Measurements from ENCODE around the gene OR56B1.
"Not testable (repeated sequence)": the region's sequence is repeated elsewhere in the genome, so short reads cannot be mapped to it uniquely, and the experiment has no call there.

Gene OR56B1, protein sequence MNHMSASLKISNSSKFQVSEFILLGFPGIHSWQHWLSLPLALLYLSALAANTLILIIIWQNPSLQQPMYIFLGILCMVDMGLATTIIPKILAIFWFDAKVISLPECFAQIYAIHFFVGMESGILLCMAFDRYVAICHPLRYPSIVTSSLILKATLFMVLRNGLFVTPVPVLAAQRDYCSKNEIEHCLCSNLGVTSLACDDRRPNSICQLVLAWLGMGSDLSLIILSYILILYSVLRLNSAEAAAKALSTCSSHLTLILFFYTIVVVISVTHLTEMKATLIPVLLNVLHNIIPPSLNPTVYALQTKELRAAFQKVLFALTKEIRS

DNA sequence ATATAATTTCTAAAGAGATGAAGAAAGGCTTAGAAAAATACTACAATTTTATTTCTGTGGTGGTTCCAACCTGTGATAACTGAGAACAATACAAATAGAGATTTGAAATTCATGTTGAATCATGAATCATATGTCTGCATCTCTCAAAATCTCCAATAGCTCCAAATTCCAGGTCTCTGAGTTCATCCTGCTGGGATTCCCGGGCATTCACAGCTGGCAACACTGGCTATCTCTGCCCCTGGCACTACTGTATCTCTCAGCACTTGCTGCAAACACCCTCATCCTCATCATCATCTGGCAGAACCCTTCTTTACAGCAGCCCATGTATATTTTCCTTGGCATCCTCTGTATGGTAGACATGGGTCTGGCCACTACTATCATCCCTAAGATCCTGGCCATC is at the start of gene OR56B1:
Gene OR56B1 (plus strand): TSS at position 53 of the 400 bp plus-strand sequence. CDS start 69 bp downstream, at position 122.
- Histone ChIP-seq H3K36me3 (ENCODE audit: control insufficient read depth in 2 of 2, insufficient read depth in 2 of 2, low read length in 2 of 2) (no peaks in the 10 kb centered on the region), H3K9ac (ENCODE audit: low read depth in 1 of 2, low read length in 2 of 2) (no peak within 1 kb of the TSS), H3K27ac (ENCODE audit: low read depth in 2 of 2, low read length in 2 of 2) (no peak within 1 kb of the TSS), H3K27me3 (ENCODE audit: control insufficient read depth in 2 of 2, insufficient read depth in 2 of 2, low read length in 2 of 2) (no peaks in the 10 kb centered on the region), H3K4me3 (ENCODE audit: low read length in 2 of 2) (no peak within 1 kb of the TSS), H3K9me3 (ENCODE audit: control insufficient read depth in 2 of 2, low read length in 2 of 2) (no peaks in the 10 kb centered on the region), H3K4me1 (ENCODE audit: control insufficient read depth in 2 of 2, insufficient read depth in 2 of 2, low read length in 2 of 2) (no peaks in the 10 kb centered on the region)

DNA sequence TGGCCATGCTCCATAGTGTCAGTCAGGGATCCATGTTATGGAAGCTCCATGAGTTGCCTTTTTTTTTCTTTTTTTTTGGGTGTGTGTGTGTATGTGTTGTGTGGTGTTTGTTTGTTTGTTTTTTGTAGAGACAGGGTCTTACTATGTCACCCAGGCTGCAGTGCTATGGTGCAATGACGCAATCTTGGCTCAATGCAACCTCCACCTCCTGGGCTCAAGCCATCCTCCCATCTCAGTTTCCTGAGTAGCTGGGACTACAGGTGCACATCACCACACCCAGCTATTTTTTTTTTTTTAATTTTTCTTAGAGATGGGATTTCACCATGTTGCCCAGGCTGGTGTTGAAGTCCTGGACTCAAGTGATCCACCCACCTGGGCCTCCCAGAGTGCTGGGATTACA is 47.8 kb upstream of the OR56B1 start:
- H3K4me1 ChIP-seq (ENCODE audit: control insufficient read depth in 2 of 2, insufficient read depth in 2 of 2, low read length in 2 of 2): peaks cover 6 to 14% of the 10 kb centered on the region in 2 donors
- no peak overlapping the region for H3K27ac ChIP-seq (ENCODE audit: low read depth in 2 of 2, low read length in 2 of 2)

DNA sequence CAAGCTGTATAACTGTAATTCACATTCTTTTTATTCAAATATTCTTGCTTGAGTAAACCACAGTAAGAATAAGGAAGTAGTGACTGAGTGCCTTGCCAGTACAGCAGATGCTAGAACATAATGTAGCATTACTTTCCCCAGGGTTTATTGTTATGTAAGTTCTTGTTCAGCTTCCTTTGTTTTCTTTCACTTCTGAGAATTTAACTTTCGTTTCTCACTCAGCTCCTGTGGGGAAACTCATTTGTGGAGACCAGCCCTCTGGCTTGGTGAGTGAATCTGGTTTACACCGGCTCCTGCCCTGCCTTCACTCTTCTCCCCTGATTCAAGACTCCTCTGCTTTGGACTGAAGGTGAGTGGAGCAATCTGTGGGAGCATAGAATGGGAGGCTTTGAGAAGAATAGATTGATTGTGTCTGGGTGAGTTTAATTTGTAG is 46.7 kb upstream of the OR56B1 start, which contains the start of gene TRIM22:
Gene TRIM22 (plus strand): TSS at position 240 of the 433 bp plus-strand sequence. CDS start 6,443 bp downstream, outside the sequence.
- H3K4me3 ChIP-seq (ENCODE audit: low read length in 2 of 2): peak within 1 kb of the TSS; percentile 68 to 69
- no peaks in the 10 kb centered on the region for H3K27me3 ChIP-seq (ENCODE audit: control insufficient read depth in 2 of 2, insufficient read depth in 2 of 2, low read length in 2 of 2)
- H3K9ac ChIP-seq (ENCODE audit: low read depth in 1 of 2, low read length in 2 of 2): peak within 1 kb of the TSS; percentile 53 to 66
- peaks cover 6 to 14% of the 10 kb centered on the region in 2 donors for H3K4me1 ChIP-seq (ENCODE audit: control insufficient read depth in 2 of 2, insufficient read depth in 2 of 2, low read length in 2 of 2)
- H3K36me3 ChIP-seq (ENCODE audit: control insufficient read depth in 2 of 2, insufficient read depth in 2 of 2, low read length in 2 of 2): no peaks in the 10 kb centered on the region
- H3K9me3 ChIP-seq (ENCODE audit: control insufficient read depth in 2 of 2, low read length in 2 of 2): no peaks in the 10 kb centered on the region
- H3K27ac ChIP-seq (ENCODE audit: low read depth in 2 of 2, low read length in 2 of 2): peak within 1 kb of the TSS; percentile 64 to 85

More for the DNA sequence above, 47.8 kb upstream of the OR56B1 start:
- Histone ChIP-seq H3K9me3 (ENCODE audit: control insufficient read depth in 2 of 2, low read length in 2 of 2) (no peaks in the 10 kb centered on the region), H3K4me3 (ENCODE audit: low read length in 2 of 2) (no peak overlapping the region), H3K27me3 (ENCODE audit: control insufficient read depth in 2 of 2, insufficient read depth in 2 of 2, low read length in 2 of 2) (no peaks in the 10 kb centered on the region), H3K9ac (ENCODE audit: low read depth in 1 of 2, low read length in 2 of 2) (no peak overlapping the region), H3K36me3 (ENCODE audit: control insufficient read depth in 2 of 2, insufficient read depth in 2 of 2, low read length in 2 of 2) (no peaks in the 10 kb centered on the region)

DNA sequence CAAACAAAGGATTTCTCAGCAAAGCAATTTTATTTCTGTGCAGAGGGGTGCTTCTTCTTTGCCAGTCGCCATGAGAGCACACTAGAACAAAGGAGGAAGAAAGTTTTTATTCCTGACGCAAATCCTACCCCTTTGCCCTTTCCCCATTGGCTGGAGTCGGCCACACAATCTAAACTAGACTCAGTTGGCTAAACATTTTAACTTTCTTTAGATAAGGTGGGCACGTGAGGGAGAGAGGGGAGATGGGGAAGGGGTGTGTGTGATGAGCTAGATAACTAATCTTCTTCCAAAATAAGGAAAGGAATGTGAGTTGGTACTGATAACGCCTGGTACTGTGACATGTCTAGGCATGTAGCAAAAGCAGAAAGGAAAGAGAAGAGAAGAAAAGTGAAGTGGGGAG is 46.0 kb upstream of the OR56B1 start:
- no peaks in the 10 kb centered on the region for H3K27me3 ChIP-seq (ENCODE audit: control insufficient read depth in 2 of 2, insufficient read depth in 2 of 2, low read length in 2 of 2)
- H3K4me1 ChIP-seq (ENCODE audit: control insufficient read depth in 2 of 2, insufficient read depth in 2 of 2, low read length in 2 of 2): peaks cover 6 to 9% of the 10 kb centered on the region in 2 donors
- peak overlapping the region; percentile 53 to 66 for H3K9ac ChIP-seq (ENCODE audit: low read depth in 1 of 2, low read length in 2 of 2)
- H3K27ac ChIP-seq (ENCODE audit: low read depth in 2 of 2, low read length in 2 of 2): peak overlapping the region; percentile 64 to 85
- no peaks in the 10 kb centered on the region for H3K36me3 ChIP-seq (ENCODE audit: control insufficient read depth in 2 of 2, insufficient read depth in 2 of 2, low read length in 2 of 2)
- no peaks in the 10 kb centered on the region for H3K9me3 ChIP-seq (ENCODE audit: control insufficient read depth in 2 of 2, low read length in 2 of 2)
- H3K4me3 ChIP-seq (ENCODE audit: low read length in 2 of 2): peak overlapping the region; percentile 68 to 69

DNA sequence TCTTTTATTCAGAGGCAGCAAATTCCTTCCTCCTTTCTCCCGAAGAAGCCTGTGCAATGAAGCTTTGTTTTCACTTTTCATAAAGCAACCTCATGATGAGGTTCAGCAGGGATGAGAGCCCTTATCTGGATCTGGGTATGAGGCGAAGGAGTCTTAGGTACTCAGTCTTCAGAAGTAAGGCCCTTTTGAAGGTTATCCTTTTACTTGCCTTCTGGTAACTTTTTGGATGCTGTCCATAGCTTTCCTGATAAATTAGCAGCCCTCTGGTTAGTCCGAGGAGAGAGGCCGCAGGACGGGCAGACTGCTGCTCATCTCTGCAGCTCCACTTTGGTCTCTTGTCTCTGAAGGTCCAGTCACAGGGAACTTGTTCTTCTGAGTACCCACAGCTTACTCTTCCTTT is 45.5 kb upstream of the OR56B1 start:
- H3K4me1 ChIP-seq (ENCODE audit: control insufficient read depth in 2 of 2, insufficient read depth in 2 of 2, low read length in 2 of 2): peaks cover 6 to 7% of the 10 kb centered on the region in 2 donors
- peak overlapping the region; percentile 53 to 66 for H3K9ac ChIP-seq (ENCODE audit: low read depth in 1 of 2, low read length in 2 of 2)
- no peaks in the 10 kb centered on the region for H3K36me3 ChIP-seq (ENCODE audit: control insufficient read depth in 2 of 2, insufficient read depth in 2 of 2, low read length in 2 of 2)
- H3K4me3 ChIP-seq (ENCODE audit: low read length in 2 of 2): peak overlapping the region; percentile 68 to 69
- peak overlapping the region; percentile 64 to 85 for H3K27ac ChIP-seq (ENCODE audit: low read depth in 2 of 2, low read length in 2 of 2)
- H3K27me3 ChIP-seq (ENCODE audit: control insufficient read depth in 2 of 2, insufficient read depth in 2 of 2, low read length in 2 of 2): no peaks in the 10 kb centered on the region
- no peaks in the 10 kb centered on the region for H3K9me3 ChIP-seq (ENCODE audit: control insufficient read depth in 2 of 2, low read length in 2 of 2)

DNA sequence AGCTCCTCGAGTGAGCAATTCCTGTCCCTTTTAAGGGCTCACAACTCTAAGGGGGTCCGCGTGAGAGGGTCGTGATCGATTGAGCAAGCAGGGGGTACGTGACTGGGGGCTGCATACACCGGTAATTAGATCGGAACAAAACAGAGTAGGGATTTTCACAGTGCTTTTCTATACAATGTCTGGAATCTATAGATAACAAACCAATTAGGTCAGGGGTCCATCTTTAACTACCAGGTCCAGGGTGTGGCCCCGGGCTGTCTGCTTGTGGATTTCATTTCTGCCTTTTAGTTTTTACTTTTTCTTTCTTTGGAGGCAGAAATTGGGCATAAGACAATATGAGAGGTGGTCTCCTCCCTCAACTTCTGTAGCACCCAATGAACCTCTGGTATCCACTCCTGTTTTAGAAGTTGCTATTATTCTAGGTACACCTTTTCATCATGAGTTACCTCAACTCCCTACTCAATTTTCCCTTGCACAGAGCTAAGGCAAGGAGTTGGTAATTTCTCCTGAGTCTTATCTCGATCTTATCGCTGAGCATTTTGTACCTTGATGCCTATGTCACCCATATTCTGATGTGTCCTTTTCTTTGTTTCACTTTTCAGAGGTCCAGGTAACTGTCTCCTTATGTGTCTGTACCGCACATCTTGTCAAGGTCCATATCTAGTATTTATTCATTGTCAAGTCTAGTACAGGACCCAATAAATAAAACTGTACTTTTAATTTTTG is 44.8 kb upstream of the OR56B1 start:
- not testable (repeated sequence) for H3K36me3 ChIP-seq (ENCODE audit: control insufficient read depth in 2 of 2, insufficient read depth in 2 of 2, low read length in 2 of 2); H3K9me3 ChIP-seq (ENCODE audit: control insufficient read depth in 2 of 2, low read length in 2 of 2); H3K4me1 ChIP-seq (ENCODE audit: control insufficient read depth in 2 of 2, insufficient read depth in 2 of 2, low read length in 2 of 2); H3K27me3 ChIP-seq (ENCODE audit: control insufficient read depth in 2 of 2, insufficient read depth in 2 of 2, low read length in 2 of 2)
- H3K27ac ChIP-seq (ENCODE audit: low read depth in 2 of 2, low read length in 2 of 2): peak overlapping the region; percentile 64 to 85
- H3K9ac ChIP-seq (ENCODE audit: low read depth in 1 of 2, low read length in 2 of 2): peak overlapping the region; percentile 53 to 66
- peak overlapping the region; percentile 68 to 69 for H3K4me3 ChIP-seq (ENCODE audit: low read length in 2 of 2)

DNA sequence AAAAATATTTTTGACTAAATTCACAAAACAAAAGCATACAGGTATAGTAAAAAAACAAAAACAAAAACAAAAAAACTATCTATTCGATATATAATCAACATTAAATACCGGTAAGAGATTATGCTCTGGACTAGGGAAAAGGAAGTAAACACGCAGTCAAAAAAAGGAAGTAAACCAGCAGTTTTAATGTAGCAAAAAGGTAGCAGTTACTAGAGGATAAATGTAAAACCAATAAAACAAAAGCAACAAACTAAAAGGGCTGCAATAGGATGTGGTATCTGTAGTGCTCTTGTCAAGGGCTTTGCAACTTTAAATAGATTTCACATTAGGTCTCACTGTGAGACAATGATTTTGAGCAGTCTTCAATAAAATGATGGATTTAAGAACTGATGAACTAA is 44.3 kb upstream of the OR56B1 start:
- Histone ChIP-seq H3K4me1 (ENCODE audit: control insufficient read depth in 2 of 2, insufficient read depth in 2 of 2, low read length in 2 of 2) (peaks cover 6 to 7% of the 10 kb centered on the region in 2 donors), H3K27ac (ENCODE audit: low read depth in 2 of 2, low read length in 2 of 2) (peak overlapping the region; percentile 3 to 4), H3K36me3 (ENCODE audit: control insufficient read depth in 2 of 2, insufficient read depth in 2 of 2, low read length in 2 of 2) (peaks cover 3 to 4% of the 10 kb centered on the region in 2 donors), H3K4me3 (ENCODE audit: low read length in 2 of 2) (peak overlapping the region; percentile 7 to 68), H3K27me3 (ENCODE audit: control insufficient read depth in 2 of 2, insufficient read depth in 2 of 2, low read length in 2 of 2) (no peaks in the 10 kb centered on the region), H3K9me3 (ENCODE audit: control insufficient read depth in 2 of 2, low read length in 2 of 2) (no peaks in the 10 kb centered on the region), H3K9ac (ENCODE audit: low read depth in 1 of 2, low read length in 2 of 2) (peak overlapping the region; percentile 15 to 29)

DNA sequence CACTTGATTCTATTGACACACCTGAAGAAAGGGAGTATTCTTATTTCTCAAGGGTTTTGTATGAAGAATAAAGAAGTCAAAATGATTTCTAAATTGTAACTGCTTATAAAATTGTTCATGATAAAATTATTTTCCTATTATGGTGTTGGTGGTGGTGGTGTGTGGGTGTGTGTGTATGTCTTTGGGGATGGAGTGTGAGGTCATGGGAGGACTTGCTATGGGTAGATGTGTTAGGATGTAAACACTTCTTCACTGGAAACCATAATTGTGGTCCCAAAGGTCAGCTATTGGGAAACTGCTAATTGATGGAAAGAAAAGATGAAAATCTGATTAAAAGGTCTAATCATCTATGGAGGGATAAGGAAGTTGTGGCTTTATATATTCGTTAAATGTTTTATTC is 41.6 kb upstream of the OR56B1 start:
- no peak overlapping the region for H3K27ac ChIP-seq (ENCODE audit: low read depth in 2 of 2, low read length in 2 of 2)
- H3K9ac ChIP-seq (ENCODE audit: low read depth in 1 of 2, low read length in 2 of 2): no peak overlapping the region
- H3K4me3 ChIP-seq (ENCODE audit: low read length in 2 of 2): no peak overlapping the region
- peaks cover 2 to 3% of the 10 kb centered on the region in 2 donors for H3K4me1 ChIP-seq (ENCODE audit: control insufficient read depth in 2 of 2, insufficient read depth in 2 of 2, low read length in 2 of 2)
- no peaks in the 10 kb centered on the region for H3K27me3 ChIP-seq (ENCODE audit: control insufficient read depth in 2 of 2, insufficient read depth in 2 of 2, low read length in 2 of 2)
- no peaks in the 10 kb centered on the region for H3K9me3 ChIP-seq (ENCODE audit: control insufficient read depth in 2 of 2, low read length in 2 of 2)
- H3K36me3 ChIP-seq (ENCODE audit: control insufficient read depth in 2 of 2, insufficient read depth in 2 of 2, low read length in 2 of 2): peaks cover 3 to 6% of the 10 kb centered on the region in 2 donors

DNA sequence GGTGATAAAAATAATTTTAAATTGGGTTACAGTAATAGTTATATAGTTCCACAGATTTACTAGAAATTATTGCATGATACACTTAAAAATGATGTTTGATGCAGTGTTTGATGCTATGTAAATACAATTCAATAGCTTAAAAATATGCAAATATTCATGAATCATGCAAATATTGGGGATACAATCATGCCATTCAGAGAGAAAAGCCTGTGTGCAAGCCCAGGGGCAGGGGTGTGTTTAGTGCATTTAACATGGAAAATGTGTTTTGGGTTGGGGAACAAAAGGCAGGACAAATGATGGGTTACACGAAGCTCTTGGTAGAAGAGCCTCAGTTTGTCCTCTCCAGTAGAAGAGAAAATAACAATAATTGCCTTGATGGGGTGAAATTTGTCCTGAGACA is 40.7 kb upstream of the OR56B1 start:
- Histone ChIP-seq H3K27ac (ENCODE audit: low read depth in 2 of 2, low read length in 2 of 2) (no peak overlapping the region), H3K4me1 (ENCODE audit: control insufficient read depth in 2 of 2, insufficient read depth in 2 of 2, low read length in 2 of 2) (peaks cover 2 to 3% of the 10 kb centered on the region in 2 donors), H3K9me3 (ENCODE audit: control insufficient read depth in 2 of 2, low read length in 2 of 2) (no peaks in the 10 kb centered on the region), H3K36me3 (ENCODE audit: control insufficient read depth in 2 of 2, insufficient read depth in 2 of 2, low read length in 2 of 2) (peaks cover 3 to 6% of the 10 kb centered on the region in 2 donors), H3K27me3 (ENCODE audit: control insufficient read depth in 2 of 2, insufficient read depth in 2 of 2, low read length in 2 of 2) (no peaks in the 10 kb centered on the region), H3K9ac (ENCODE audit: low read depth in 1 of 2, low read length in 2 of 2) (no peak overlapping the region), H3K4me3 (ENCODE audit: low read length in 2 of 2) (no peak overlapping the region)

DNA sequence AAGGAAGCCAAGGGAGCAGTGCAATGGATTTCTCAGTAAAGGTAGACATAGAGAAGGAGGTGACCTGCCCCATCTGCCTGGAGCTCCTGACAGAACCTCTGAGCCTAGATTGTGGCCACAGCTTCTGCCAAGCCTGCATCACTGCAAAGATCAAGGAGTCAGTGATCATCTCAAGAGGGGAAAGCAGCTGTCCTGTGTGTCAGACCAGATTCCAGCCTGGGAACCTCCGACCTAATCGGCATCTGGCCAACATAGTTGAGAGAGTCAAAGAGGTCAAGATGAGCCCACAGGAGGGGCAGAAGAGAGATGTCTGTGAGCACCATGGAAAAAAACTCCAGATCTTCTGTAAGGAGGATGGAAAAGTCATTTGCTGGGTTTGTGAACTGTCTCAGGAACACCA is 40.0 kb upstream of the OR56B1 start:
- Histone ChIP-seq H3K9ac (ENCODE audit: low read depth in 1 of 2, low read length in 2 of 2) (no peak overlapping the region), H3K36me3 (ENCODE audit: control insufficient read depth in 2 of 2, insufficient read depth in 2 of 2, low read length in 2 of 2) (peaks cover 3 to 6% of the 10 kb centered on the region in 2 donors), H3K27me3 (ENCODE audit: control insufficient read depth in 2 of 2, insufficient read depth in 2 of 2, low read length in 2 of 2) (no peaks in the 10 kb centered on the region), H3K4me3 (ENCODE audit: low read length in 2 of 2) (no peak overlapping the region), H3K9me3 (ENCODE audit: control insufficient read depth in 2 of 2, low read length in 2 of 2) (no peaks in the 10 kb centered on the region), H3K4me1 (ENCODE audit: control insufficient read depth in 2 of 2, insufficient read depth in 2 of 2, low read length in 2 of 2) (peaks cover 2 to 3% of the 10 kb centered on the region in 2 donors), H3K27ac (ENCODE audit: low read depth in 2 of 2, low read length in 2 of 2) (no peak overlapping the region)
